Aorta (tissue), 5 donors: ENCODE measurements around the gene VWA5B1. TPM values are rescaled to one million over a fixed set of nuclear protein-coding genes. Genes with fewer than 3 reads are reported as not detected.

Experiments used
- ATAC-seq: fragments of 200-7000 bp; cut with Tn5 transposase; one replicate; pipeline ENCODE4 v1.9.1; 2022; ENCODE audit warnings: moderate library complexity; ENCODE audit not compliant: low FRiP score
- DNase-seq, 2 donors: peaks; one replicate each; pipeline ENCODE4 v3.0.0-alpha.2; 2020
- H3K27ac ChIP-seq, 2 donors: one replicate each; pipeline ENCODE4 v1.5.1; 2013; ENCODE audit warnings: low read length in 2 of 2, mild to moderate bottlenecking in 2 of 2, moderate library complexity in 2 of 2, control low read depth in 1 of 2, inconsistent platforms in 1 of 2, low read depth in 1 of 2
- H3K27me3 ChIP-seq, 2 donors: one replicate each; pipeline ENCODE4 v1.6.1; 2013; ENCODE audit warnings: control low read depth in 1 of 2, low read length in 1 of 2, mild to moderate bottlenecking in 1 of 2, moderate library complexity in 1 of 2; ENCODE audit not compliant: insufficient read depth in 2 of 2, control insufficient read depth in 1 of 2
- H3K36me3 ChIP-seq, 2 donors: one replicate each; pipeline ENCODE4 v1.6.1; 2013; ENCODE audit warnings: control low read depth in 1 of 2, low read length in 1 of 2, mild to moderate bottlenecking in 1 of 2; ENCODE audit not compliant: insufficient read depth in 2 of 2, control insufficient read depth in 1 of 2
- H3K4me1 ChIP-seq, 2 donors: one replicate each; pipeline ENCODE4 v1.6.1; 2013; ENCODE audit warnings: low read length in 2 of 2, control low read depth in 1 of 2, mild to moderate bottlenecking in 1 of 2, moderate library complexity in 1 of 2; ENCODE audit not compliant: insufficient read depth in 2 of 2, control insufficient read depth in 1 of 2
- H3K4me3 ChIP-seq, 2 donors: one replicate each; pipeline ENCODE4 v1.5.1; 2013; ENCODE audit warnings: low read length in 2 of 2, control low read depth in 1 of 2, mild to moderate bottlenecking in 1 of 2
- H3K9me3 ChIP-seq: one replicate; pipeline ENCODE4 v1.6.1; 2013; ENCODE audit warnings: mild to moderate bottlenecking, low read length; ENCODE audit not compliant: control insufficient read depth
- WGBS, 2 donors: extraction: QIAGEN DNeasy Blood & Tissue Kit; methylation state at CpG; one replicate each; pipeline ENCODE4 v1.1.7; 2013; 5-methylcytosine and 5-hydroxymethylcytosine counted together
- intact Hi-C, 2 donors: fragments of 100-400 bp; cut with DNase I; formaldehyde crosslinking; loops; one replicate each; pipeline versions ENCODE4 v1.14.2 to v1.15.0; 2022
- polyA plus RNA-seq, 2 donors: library from polyadenylated mRNA; stranded (reverse); fragments of 200-250 nt; gene quantifications; one replicate each; pipeline ENCODE4 v1.2.3, GENCODE V29; 2013
- total RNA-seq, 2 donors: library from RNA; stranded (reverse); fragmentation: NEBNext Ultra II Directional; extraction: Animal tissue kit (Norgen Biotek cat#: 25700); gene quantifications; one replicate each; pipeline ENCODE4 v1.2.1, GENCODE V29; 2021
- donor health status: healthy with polysubstance abuse.
- donor health status: Bipolar disorder and iron deficiency.
- donor health status: DM: no; HTN: no; CAD: no.
- donor health status: DM: no; HTN: no; CAD: no.
- donor health status: DM: yes; HTN: yes; CAD: no.

Gene VWA5B1
- total and polyA plus RNA-seq, 4 donors, result not detected

DNA sequence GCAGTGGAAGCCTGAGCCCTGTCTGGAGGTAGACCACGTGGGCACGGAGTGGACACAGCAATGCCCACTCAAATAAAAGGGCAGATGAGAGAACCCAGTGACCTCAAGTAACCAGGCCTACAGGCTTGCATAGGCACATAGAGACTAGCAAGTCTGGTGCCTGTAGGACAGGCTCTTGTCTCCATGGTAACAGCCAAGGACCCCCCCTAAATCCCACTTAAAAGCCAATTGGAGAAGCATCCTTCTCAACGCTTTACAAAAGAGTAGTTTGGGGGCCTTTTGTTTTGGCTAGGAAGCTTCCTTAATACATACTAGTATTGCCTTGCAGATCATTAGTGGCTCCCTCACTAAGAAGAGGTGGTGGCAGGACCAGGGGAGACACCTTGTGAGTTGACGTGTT, 63.9 kb downstream of the VWA5B1 start:
- no peaks in the 10 kb centered on the region for H3K27me3 ChIP-seq
- no peaks in the 10 kb centered on the region for H3K9me3 ChIP-seq
- H3K36me3 ChIP-seq, result no peaks in the 10 kb centered on the region
- H3K27ac ChIP-seq, result no peak overlapping the region
- H3K4me1 ChIP-seq, result no peaks in the 10 kb centered on the region
- no peak for ATAC-seq
- intact Hi-C loops, result no loop called here
- no peak overlapping the region for H3K4me3 ChIP-seq
- no peak for DNase-seq
- 87 to 92% methylated on average over 4 of the region's 4 CpGs for WGBS, 2 donors

DNA sequence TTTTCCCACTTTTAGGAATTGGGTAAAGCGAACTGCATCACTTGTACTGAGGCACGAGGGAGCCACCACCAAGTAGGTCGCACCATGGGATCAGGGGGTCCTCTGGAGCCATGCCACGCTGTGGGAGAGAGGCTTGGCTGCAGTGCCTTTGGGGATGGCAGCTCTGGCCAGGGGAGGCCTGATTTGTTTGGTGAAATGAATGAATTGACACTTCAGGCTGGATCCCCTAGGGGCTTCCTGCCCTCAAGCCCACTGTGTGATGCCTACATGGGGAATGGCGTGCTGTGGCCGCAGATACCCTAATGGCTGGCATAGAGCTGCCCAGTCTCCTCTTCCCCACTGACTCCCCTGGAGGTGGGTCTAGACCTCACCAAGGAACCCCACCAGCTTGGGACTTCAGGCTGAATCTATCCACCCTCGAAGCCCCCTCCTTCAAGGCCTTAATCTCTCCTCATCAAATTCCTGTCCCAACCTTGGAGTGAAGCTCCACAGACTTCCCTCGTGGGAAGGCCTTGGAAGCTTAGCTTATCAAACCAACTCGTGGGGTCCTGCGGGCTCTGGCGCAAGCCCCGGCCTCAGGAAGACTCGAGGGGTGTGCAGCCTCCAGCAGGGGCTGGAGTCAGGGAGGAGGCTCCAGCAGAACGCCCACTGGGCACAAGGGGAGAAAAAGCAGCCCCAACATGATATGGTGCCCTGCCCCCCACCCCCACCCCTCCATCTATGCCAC, 64.6 kb downstream of the VWA5B1 start:
- H3K4me3 ChIP-seq, result no peak overlapping the region
- H3K27me3 ChIP-seq, result no peaks in the 10 kb centered on the region
- H3K27ac ChIP-seq, result no peak overlapping the region
- no peak for DNase-seq
- no peaks in the 10 kb centered on the region for H3K36me3 ChIP-seq
- ATAC-seq, result no peak
- 79 to 83% methylated on average over 13 to 14 of the region's 14 CpGs for whole genome bisulfite sequencing, 2 donors
- no peaks in the 10 kb centered on the region for H3K9me3 ChIP-seq
- H3K4me1 ChIP-seq, result no peaks in the 10 kb centered on the region
- intact Hi-C loops, result no loop called here

DNA sequence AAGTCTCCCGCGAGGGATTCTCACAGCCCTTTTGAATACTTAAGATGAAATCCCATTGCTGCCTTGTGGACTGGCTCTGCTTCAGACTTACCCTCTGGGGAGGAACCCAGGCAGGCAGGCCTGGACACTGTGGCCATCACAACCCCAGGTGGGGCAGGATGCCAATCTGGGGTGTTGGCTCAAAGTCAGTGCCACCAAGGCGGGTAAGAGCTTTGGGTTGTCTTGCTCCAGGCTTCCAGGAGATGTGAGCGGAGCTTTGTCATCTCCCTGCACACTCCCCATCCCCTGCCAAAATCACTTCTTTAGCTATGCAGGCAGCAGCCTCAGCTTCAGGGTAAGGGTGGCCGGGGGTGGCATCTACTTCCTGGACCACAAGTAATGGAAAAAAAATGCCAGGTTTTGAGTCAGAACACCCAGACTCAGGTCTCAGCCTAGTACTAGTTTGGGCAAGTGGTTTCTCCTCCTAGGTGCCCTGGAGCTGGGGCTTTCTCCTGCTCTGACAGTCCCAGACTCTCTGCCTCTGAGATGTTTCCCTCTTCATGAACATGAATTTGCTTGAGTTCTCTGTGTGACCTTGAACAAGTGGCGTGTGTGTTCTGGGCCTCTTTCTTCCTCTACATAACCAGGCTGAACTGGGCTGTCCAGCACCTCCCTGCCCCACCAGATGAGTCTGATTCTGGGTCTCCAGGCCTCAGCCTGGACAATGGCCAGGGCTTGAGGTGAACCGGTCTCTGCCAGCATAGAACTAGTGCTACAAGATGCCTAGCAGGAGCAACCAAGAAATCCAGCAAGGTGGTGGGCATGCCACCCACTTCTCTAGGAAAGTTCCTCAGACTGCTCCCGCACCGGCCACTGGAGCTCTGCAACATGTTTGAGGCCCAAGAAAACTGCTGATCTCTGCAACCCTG, 65.4 kb downstream of the VWA5B1 start:
- Histone ChIP-seq H3K4me3 (no peak overlapping the region), H3K36me3 (no peaks in the 10 kb centered on the region), H3K9me3 (no peaks in the 10 kb centered on the region), H3K27me3 (no peaks in the 10 kb centered on the region), H3K27ac (no peak overlapping the region), H3K4me1 (no peaks in the 10 kb centered on the region)
- no peak for ATAC-seq
- intact Hi-C loops, result no loop called here
- 74 to 77% methylated on average over 9 of the region's 9 CpGs for WGBS, 2 donors
- no peak for DNase-seq

DNA sequence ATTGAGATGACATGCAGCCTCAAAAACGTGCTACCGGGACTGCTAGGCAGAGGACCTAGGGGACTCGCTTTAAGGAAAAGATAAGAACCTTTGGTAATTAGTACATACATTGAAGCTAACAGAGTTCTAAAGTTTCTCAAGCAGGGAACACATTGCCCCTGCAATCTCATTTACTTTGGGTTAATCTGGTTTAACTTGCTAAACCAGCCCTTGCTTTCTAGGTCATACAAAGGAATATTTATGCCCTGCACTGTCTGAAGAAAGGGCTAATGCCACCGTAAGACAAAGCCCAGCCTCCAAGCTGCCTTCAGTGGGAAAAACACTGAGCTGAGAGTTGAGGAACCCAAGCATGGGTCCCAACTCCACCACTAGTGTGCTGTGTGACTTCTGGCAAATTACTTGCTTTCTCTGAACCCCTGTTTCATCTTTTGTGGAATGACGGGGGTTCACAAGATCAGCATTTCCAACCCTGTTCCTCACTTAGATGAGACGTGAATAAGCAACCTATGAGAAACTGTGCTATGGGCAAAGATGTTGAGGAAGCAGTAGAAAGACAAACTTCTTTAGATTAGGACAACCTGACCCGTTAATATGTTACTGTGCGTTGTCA, 66.3 kb downstream of the VWA5B1 start:
- H3K36me3 ChIP-seq, result no peaks in the 10 kb centered on the region
- H3K4me1 ChIP-seq, result no peaks in the 10 kb centered on the region
- no peak overlapping the region for H3K27ac ChIP-seq
- H3K4me3 ChIP-seq, result no peak overlapping the region
- H3K27me3 ChIP-seq, result no peaks in the 10 kb centered on the region
- intact Hi-C loops, result no loop called here
- DNase-seq (no peak), ATAC-seq (no peak)
- no peaks in the 10 kb centered on the region for H3K9me3 ChIP-seq
- WGBS, 2 donors, result 77 to 87% methylated on average over 8 of the region's 8 CpGs

DNA sequence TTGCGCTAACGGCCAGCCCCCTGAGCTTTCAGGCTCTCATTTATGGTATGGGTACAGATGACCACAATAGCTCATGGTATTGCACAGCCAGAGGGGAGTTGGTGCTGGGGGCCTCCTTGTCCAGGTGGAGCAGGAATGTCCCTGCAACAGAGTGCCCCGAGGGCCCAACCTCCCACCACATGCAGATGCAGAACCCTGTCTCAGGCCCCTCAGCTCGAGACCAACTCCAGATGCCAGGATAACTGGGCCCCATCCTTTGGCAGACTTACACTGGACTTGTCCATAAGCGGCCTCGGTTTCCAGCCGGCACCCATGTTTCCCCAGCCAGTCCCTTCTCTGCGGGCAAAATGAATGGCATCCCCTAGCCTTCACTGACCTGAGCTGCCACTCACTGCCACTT, 67.1 kb downstream of the VWA5B1 start:
- intact Hi-C loops, result no loop called here
- ATAC-seq, result no peak
- WGBS, 2 donors, result 88 to 91% methylated on average over 8 of the region's 8 CpGs

DNA sequence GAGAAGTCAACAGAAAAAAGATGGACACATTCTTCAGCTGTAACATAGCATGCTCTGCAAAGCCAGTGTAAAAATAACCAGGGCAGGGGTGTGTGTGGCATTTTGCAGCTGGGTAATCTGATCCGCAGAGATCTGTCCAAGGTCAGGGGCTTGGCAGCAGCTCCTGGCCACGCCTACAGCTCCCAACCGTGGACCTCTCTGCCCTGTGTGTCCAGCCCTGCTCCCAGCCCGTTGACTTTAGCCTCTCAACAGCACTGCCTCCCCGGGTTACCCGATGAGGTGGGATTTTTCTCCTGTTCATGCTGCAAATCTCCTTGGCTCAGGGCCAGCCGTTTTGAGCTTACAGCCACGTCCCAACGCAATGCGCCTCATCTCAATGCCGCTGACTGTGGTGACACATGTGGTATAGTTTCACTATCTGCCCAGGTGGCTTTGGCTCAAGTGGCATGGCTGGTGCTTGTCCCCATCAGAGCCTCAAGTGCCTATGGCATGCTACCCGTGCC, 68.1 kb downstream of the VWA5B1 start:
- WGBS, 2 donors, result 16 to 22% methylated on average over 12 of the region's 12 CpGs
- intact Hi-C loops, result no loop called here
- H3K4me3 ChIP-seq, result no peak overlapping the region
- H3K27me3 ChIP-seq, result no peaks in the 10 kb centered on the region
- DNase-seq (no peak), ATAC-seq (no peak)
- H3K9me3 ChIP-seq, result no peaks in the 10 kb centered on the region
- no peaks in the 10 kb centered on the region for H3K36me3 ChIP-seq
- H3K4me1 ChIP-seq, result no peaks in the 10 kb centered on the region
- no peak overlapping the region for H3K27ac ChIP-seq

More for the DNA sequence above, 67.1 kb downstream of the VWA5B1 start:
- H3K9me3 ChIP-seq, result no peaks in the 10 kb centered on the region
- H3K27ac ChIP-seq, result no peak overlapping the region
- no peak overlapping the region for H3K4me3 ChIP-seq
- H3K36me3 ChIP-seq, result no peaks in the 10 kb centered on the region
- no peaks in the 10 kb centered on the region for H3K4me1 ChIP-seq
- DNase-seq, result no peak
- no peaks in the 10 kb centered on the region for H3K27me3 ChIP-seq

DNA sequence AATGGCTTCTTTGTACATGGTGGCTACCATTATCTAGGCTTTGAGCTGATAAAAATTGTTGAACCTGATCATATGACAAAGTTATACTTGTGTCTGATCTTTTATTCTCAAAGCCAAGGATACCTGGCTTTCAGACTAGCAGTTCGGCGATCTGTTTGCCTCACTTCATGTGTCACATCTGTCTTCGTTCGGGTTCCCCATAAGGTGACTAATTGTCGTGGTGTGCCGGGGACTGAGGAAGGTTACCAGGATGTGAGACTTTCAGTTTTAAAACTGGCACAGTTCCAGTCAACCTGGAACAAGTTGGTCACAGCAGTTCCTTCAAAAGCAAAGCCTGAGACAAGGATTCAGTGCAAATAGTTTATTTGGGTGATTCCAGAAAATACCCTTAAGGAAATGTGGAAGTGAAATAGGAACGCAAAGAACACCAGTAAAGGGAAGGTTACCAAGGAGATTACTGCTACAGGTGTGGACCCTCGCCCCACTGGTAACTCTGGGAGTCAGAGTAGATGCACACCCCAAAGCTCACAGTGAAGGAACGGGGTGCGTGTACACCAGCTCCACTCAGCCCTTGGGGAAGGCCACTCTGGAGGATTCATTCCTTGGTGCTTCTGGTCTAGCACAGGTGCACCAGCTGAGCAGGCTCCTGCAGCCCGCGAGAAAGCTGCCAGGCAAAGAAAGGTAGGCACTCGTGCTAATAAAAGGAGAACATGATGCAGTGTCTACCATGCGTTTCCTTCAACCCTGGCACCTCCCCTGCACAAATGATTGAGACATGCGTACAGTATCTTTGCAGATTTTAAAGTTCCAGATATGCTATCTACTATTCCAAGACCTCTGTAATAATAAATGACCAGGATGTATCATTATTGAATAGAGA, 69.0 kb downstream of the VWA5B1 start:
- no peaks in the 10 kb centered on the region for H3K9me3 ChIP-seq
- no peaks in the 10 kb centered on the region for H3K4me1 ChIP-seq
- ATAC-seq, result no peak
- 78% methylated on average over 15 of the region's 15 CpGs for WGBS, 2 donors
- intact Hi-C loops, result no loop called here
- DNase-seq, result no peak
- H3K27ac ChIP-seq, result no peak overlapping the region
- no peaks in the 10 kb centered on the region for H3K36me3 ChIP-seq
- no peaks in the 10 kb centered on the region for H3K27me3 ChIP-seq
- H3K4me3 ChIP-seq, result no peak overlapping the region

DNA sequence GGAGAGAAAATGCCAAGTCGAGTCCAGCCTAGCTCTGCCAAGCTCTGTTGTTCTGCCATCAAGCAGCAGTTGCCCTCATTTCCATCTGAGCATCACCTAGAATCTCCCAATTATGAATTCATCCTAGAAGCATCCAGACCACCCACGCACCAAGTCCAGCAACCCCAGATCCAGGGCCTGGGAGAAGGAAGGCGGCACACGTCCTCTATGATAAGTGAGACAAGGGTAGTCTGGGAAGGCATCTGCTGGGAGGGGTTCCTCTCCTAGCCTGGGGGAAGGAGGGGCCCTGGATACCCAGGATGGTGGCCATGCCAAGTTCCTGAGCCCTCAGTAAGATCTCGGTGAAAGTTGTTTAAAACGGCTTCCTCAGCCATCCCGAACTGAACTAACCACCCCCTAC, 70.7 kb downstream of the VWA5B1 start:
- intact Hi-C loops, result no loop called here
- no peak overlapping the region for H3K27ac ChIP-seq
- no peaks in the 10 kb centered on the region for H3K9me3 ChIP-seq
- ATAC-seq, result no peak
- H3K27me3 ChIP-seq, result peaks cover 0 to 3% of the 10 kb centered on the region in 2 donors
- H3K4me3 ChIP-seq, result no peak overlapping the region
- no peak for DNase-seq
- no peaks in the 10 kb centered on the region for H3K36me3 ChIP-seq
- WGBS, 2 donors, result 69 to 70% methylated on average over 7 of the region's 7 CpGs
- no peaks in the 10 kb centered on the region for H3K4me1 ChIP-seq
